T-helper 1 cell treated with Interleukin-12 subunit alpha and Interleukin-12 subunit beta and Interleukin-4 antibody, amounts not matched to agents 30 ng/mL and 1 ng/mL, for 36 hours (primary cell): ENCODE results near the gene CASP6. TPM values are rescaled to one million over a fixed set of nuclear protein-coding genes. Genes with fewer than 3 reads are reported as not detected.
"Not testable (repeated sequence)": the region's sequence is repeated elsewhere in the genome, so short reads cannot be mapped to it uniquely, and the experiment has no call there.

Experiments
- intact Hi-C: fragments of 100-400 bp; cut with micrococcal nuclease; formaldehyde crosslinking; loops from one replicate; pipeline ENCODE4 v1.15.1; 2024
- total RNA-seq: library from RNA; stranded (reverse); gene quantifications from 2 replicates; pipeline ENCODE4 v1.2.3, GENCODE V29; 2022

Gene CASP6
- total RNA-seq, 1 donor from 2014 or later = 34.0 TPM

GRCh38 chr4:109722357-109722756 lies 19.1 kb upstream of the CASP6 start:
- intact Hi-C loops = no loop called here

GRCh38 chr4:109721033-109721432 lies 17.8 kb upstream of the CASP6 start:
- intact Hi-C loops = no loop called here

- intact Hi-C loops = no loop called here
These were observed 16.4 kb upstream of the CASP6 start for GRCh38 chr4:109719604-109720003.

- intact Hi-C loops = no loop called here
These were observed 15.5 kb upstream of the CASP6 start for GRCh38 chr4:109718759-109719158.

- intact Hi-C loops = no loop called here
These were observed 10.3 kb upstream of the CASP6 start for GRCh38 chr4:109713500-109713899.

GRCh38 chr4:109708990-109709389 lies 5.7 kb upstream of the CASP6 start:
- intact Hi-C loops = loop anchor here (10.0 kb wide), 2 partner anchors 1084 to 1984 kb away; partner anchors contain the start of genes PAPSS1 and RPL34

- intact Hi-C loops = loop anchor here (10.0 kb wide), 2 partner anchors 1084 to 1984 kb away; partner anchors contain the start of genes PAPSS1 and RPL34
These were observed 5.2 kb upstream of the CASP6 start for GRCh38 chr4:109708435-109708834.

GRCh38 chr4:109703664-109704361 lies 568 bp upstream of the CASP6 start:
- intact Hi-C loops = loop anchor here (1.0 to 10.0 kb wide), 10 partner anchors 13 to 1979 kb away; partner anchors contain the start of genes GAR1, PAPSS1, RPL34 and SEC24B

- intact Hi-C loops = loop anchor here (1.0 to 10.0 kb wide), 4 partner anchors 53 to 1977 kb away; partner anchors contain the start of genes ELOVL6, PAPSS1 and RPL34
These were observed 1.5 kb downstream of the CASP6 start for GRCh38 chr4:109701566-109702410.

- intact Hi-C loops = loop anchor here (10.0 kb wide), 2 partner anchors 1075 to 1975 kb away; partner anchors contain the start of genes PAPSS1 and RPL34
These were observed 3.6 kb downstream of the CASP6 start for GRCh38 chr4:109699553-109700225.

GRCh38 chr4:109698656-109699055 lies 4.6 kb downstream of the CASP6 start:
- intact Hi-C loops = no loop called here

GRCh38 chr4:109691411-109691920 lies 11.8 kb downstream of the CASP6 start:
- intact Hi-C loops = loop anchor here (1.0 to 2.0 kb wide), 3 partner anchors 12 to 131 kb away; partner anchors contain the start of genes CASP6 and MCUB

GRCh38 chr4:109690690-109691410 lies 12.4 kb downstream of the CASP6 start:
- intact Hi-C loops = loop anchor here (1.0 to 2.0 kb wide), 3 partner anchors 12 to 130 kb away; partner anchors contain the start of genes CASP6 and MCUB

GRCh38 chr4:109684727-109685126 lies 18.5 kb downstream of the CASP6 start:
- intact Hi-C loops = no loop called here

GRCh38 chr4:109683621-109684253 lies 19.5 kb downstream of the CASP6 start:
- intact Hi-C loops = no loop called here

- intact Hi-C loops = no loop called here
These were observed 20.4 kb downstream of the CASP6 start for GRCh38 chr4:109682875-109683274.

GRCh38 chr4:109678925-109679324 lies 24.3 kb downstream of the CASP6 start:
- intact Hi-C loops = not testable (repeated sequence)

GRCh38 chr4:109678472-109678871 lies 24.8 kb downstream of the CASP6 start:
- intact Hi-C loops = not testable (repeated sequence)

GRCh38 chr4:109676886-109677285 lies 26.4 kb downstream of the CASP6 start:
- intact Hi-C loops = no loop called here

- intact Hi-C loops = no loop called here
These were observed 27.4 kb downstream of the CASP6 start for GRCh38 chr4:109675843-109676242.
